Measurements from ENCODE around the gene GFAP. TPM values are rescaled to one million over a fixed set of nuclear protein-coding genes. Genes with fewer than 3 reads are reported as not detected.

Gene GFAP
- total RNA-seq, 1 donor from 2014 or later, result 4.7 TPM

DNA sequence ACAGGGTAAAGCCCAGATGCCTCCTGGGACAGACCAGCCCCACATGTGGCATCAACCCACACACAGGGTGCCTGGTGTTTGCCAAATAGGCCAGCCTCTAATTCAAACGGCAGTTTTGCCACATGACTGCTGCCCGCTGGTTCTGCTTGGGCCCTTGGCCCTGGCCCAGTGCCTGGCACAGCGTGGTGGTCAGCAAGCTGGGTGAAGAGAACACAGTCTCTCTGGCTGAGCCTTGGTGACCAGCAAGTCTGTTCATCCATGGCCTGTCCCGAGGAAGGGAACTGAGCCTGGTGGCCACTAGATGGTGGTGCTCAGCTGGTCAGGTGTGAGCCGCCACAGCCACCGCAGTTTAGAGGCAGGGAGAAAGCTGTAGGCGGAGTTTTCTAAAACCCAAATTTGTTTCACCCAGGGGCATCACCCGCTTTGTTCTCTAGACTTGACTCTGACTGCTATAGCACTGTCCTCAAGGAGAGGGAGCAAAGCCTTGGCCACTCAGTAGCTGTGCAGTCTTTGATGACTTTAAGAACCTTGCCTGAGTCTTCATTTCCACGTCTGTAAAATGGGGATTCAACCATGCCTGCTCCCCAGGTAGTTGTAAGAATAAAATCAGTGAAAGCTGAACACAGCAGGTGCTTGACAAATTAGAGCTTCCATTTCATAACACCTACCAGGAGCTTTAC, 4.7 kb upstream of the GFAP start:
- DNase-seq (peak; percentile 88), ATAC-seq (ENCODE audit: poor library complexity) (peak; percentile 82)
- intact Hi-C loops (cut with DNase I), result loop anchor here (2.0 to 10.0 kb wide), 4 partner anchors 103 to 275 kb away; partner anchors contain the start of gene PLCD3

DNA sequence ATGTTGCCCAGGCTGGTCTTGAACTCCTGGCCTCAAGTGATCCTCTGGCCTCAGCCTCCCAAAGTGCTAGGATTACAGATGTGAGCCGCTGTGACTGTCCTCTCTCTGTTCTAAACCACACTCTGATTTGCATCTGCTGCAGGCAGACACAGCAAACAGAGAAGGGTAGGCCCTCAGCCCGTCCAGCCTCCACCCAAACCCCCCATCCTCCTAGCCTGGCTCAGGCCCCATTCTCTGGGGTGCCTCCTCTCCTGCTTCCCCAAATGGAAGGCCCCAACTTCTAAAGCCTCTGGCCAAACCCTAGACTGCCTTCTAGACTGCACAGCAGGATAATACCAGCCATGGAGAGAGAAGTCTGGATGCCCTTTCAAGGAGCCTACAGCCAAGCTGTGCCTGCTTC, 4.1 kb upstream of the GFAP start:
- ATAC-seq (ENCODE audit: poor library complexity) (no peak), DNase-seq (no peak)
- intact Hi-C loops (cut with DNase I), result loop anchor here (10.0 kb wide), 2 partner anchors 175 to 275 kb away; no protein-coding TSS in a partner anchor

DNA sequence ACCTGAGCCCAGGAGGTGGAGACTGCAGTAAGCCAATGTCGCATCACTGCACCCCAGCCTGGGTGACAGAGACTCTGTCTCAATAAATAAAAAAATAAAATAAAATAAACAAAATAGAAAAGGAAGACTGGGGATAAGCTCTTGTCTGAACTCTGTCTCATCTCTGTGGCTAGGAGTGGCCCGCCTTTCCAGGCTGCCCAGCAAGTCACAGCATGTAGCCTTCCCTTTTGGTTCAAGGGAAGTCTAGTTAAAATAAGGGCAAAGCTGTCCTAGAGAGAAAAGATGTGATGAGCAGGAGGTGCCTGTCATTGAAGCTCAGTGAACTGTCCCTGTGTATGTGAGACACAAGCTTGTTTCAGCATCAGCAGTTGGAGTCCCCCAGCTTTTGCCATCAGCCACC, 2.7 kb upstream of the GFAP start:
- intact Hi-C loops (cut with DNase I), result loop anchor here (10.0 kb wide), 2 partner anchors 177 to 277 kb away; no protein-coding TSS in a partner anchor
- ATAC-seq (ENCODE audit: poor library complexity) (no peak), DNase-seq (no peak)

DNA sequence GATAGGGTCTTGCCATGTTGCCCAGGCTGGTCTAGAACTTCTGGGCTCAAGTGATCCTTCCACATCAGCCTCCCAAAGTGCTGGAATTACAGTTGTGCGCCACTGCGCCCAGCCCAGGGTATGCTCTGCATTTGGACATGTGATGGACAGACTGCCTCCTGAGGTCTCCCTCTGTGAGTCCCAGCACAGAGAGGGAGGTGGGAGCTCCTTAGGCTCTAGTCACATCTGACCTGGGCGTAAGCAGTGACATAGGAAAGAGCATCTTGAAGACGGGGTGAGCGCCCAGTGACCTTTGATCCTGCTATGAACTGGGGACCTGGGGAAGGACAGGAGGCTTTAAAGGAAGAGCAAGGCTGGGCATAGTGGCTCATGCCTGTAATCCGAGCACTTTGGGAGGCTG, 2.2 kb upstream of the GFAP start:
- ATAC-seq (ENCODE audit: poor library complexity) (no peak), DNase-seq (no peak)
- intact Hi-C loops (cut with DNase I), result loop anchor here (10.0 kb wide), 2 partner anchors 177 to 277 kb away; no protein-coding TSS in a partner anchor

DNA sequence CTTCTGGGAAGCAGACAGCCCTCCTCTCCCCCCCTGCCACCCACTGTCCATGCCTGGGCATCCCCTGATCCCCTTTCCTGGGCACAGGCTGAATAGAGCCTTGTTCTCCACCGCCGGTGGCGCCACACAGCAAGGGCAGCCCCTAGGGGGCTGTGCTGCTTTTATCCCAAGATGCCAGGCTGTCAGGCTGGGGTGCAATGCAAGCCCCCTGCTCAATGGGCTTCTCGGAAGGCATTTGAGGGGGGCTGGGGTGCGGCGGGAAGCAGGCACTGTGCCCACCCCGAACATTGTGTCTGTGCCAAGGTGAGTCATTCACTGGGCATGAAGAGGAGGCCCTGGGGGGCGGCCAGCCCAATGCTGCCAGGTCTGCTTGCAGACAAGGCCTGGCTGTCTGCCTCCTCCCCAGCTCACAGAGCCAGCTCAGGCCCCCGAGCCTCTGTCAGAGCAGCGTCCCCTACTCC, 1.5 kb upstream of the GFAP start:
- ATAC-seq (ENCODE audit: poor library complexity), result peak; percentile 50
- intact Hi-C loops (cut with DNase I), result loop anchor here (10.0 kb wide), 2 partner anchors 178 to 278 kb away; no protein-coding TSS in a partner anchor
- DNase-seq, result peak; percentile 83

DNA sequence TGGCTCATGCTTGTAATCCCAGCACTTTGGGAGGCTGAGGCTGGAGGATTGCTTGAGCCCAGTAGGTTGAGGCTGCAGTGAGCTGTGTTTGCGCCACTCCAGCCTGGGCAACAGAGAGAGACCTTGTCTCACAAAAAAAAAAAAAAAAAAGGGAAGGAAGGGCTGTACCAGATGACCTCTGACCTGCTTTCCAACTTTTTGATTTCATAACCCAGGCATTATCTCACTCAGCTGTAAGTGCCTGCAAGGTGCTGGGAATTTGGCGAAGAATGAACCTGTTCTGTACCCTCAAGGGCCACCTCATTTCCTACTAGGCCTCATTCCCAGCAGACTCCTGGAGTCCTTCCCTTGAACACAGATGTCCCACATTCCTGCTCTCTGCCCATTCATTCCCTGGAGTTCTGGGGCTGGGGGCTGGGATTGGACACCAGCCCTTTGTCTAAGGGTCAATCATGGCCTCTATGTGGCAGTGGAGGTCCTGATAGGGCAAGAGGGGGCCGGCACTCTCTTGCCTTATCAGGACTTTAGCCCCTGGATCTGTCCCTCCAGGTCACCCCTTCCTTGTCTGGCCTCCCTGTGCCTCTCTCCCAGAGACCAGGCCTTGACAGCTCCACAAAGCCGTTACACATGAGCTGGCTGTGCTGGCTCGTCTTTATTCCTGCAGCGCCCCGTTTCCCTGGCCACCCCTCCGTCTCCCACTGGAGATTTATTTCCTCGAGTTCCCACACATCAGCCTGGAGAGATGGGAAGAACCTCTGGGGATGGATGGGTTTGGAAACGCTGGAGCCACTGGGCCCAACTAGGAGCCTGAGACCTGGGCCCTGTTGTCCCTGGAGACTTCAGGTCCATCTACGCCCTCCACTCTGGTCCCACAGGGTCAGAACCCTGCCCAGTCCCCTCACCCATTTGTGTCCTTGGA, 821 bp upstream of the GFAP start:
- ATAC-seq (ENCODE audit: poor library complexity) (no peak), DNase-seq (no peak)
- intact Hi-C loops (cut with DNase I), result loop anchor here (10.0 kb wide), 2 partner anchors 179 to 279 kb away; no protein-coding TSS in a partner anchor

DNA sequence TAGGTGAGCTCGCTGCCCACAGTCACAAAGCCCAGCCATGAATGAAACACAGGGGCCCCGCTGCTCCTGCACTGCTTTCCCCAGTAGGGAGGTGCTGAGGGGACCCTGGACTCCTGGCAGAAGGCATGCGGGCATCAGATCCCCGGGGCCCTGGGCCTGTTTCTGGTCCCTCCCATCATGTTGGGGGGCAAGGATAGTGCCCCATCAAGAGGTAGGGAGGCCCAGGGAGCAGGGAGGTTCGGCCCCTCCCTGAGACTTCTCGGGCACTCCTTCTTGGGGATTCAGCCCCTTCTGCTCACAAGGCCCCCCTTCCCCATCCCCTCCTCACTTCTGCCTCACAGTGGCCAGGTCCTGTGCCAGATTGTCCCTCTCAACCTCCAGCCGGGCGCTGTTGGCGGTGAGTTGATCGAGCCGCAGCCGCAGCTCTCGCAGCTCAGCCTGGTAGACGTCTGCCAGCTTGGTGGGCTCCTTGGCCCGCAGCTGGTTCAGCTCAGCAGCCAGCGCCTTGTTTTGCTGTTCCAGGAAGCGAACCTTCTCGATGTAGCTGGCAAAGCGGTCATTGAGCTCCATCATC, 515 bp downstream of the GFAP start:
- DNase-seq (no peak), ATAC-seq (ENCODE audit: poor library complexity) (no peak)
- intact Hi-C loops (cut with DNase I), result loop anchor here (10.0 kb wide), 2 partner anchors 180 to 280 kb away; no protein-coding TSS in a partner anchor

DNA sequence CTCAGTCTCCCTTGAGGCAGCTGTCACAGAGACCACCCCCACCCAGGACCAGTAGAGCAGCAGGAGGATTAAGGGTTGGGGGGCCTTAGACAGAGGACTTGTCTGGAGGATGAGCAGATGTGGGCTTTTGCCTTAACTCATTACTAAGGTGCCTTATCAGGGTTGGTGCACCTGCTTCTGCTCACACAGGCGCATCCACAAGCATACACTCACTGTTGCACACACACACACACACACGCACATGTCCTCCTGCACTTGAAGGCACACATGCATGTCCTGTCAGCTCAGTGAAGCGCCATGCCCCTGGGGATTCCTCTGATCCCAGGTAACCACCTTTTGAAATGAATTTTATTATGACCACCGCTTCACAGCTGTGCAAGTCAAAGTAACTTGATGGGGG, 1.2 kb downstream of the GFAP start:
- DNase-seq (no peak), ATAC-seq (ENCODE audit: poor library complexity) (no peak)
- intact Hi-C loops (cut with DNase I), result loop anchor here (10.0 kb wide), 2 partner anchors 181 to 281 kb away; no protein-coding TSS in a partner anchor

DNA sequence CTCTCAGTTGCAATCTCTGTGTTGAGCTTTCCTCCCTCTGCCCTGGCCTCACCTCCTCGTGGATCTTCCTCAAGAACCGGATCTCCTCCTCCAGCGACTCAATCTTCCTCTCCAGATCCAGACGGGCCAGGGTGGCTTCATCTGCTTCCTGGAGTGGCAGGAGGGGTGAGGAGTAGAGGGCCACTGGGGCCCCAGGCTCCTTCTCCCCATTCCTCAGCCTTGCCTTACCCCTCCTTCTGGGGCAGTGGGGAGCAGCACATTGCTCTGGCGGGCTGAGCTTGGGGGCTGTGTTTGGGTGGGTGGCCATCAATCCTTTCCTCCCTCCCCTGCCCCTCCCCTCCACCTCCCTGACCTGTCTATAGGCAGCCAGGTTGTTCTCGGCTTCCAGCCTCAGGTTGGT, 1.6 kb downstream of the GFAP start:
- no peak for ATAC-seq (ENCODE audit: poor library complexity)
- DNase-seq, result no peak
- intact Hi-C loops (cut with DNase I), result loop anchor here (10.0 kb wide), 2 partner anchors 181 to 281 kb away; no protein-coding TSS in a partner anchor

DNA sequence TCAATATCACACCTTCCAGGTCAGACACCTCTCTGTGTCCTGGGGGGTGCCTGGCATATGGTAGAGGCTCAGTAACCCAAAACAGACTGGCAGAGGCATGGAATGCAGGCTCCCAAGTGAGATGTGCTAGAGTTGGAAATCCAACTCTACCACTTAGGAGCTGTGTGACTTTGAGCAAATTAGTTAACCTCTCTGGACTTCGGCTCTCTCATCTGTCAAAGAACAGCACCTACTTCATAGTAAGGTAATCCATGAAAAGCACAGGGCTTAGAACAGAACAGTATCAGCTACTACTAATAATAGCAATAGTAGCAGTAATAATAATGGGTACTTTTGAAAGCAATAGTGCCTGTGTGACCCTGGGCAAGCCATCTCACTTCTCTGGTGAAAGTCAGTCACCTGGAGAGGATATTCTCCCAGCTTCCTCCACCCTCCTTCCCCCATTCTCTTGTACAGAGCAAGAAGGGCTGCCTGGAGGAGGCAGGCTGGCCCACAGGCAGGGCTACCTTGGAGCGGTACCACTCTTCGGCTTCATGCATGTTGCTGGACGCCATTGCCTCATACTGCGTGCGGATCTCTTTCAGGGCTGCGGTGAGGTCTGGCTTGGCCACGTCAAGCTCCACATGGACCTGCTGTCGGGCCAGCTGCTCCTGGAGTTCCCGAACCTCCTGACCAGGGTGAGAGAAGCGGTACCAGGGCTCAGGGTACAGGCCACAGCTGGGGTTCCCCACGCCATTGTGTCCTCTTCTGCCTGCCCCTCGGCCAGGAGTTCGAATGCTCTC, 2.3 kb downstream of the GFAP start:
- DNase-seq (no peak), ATAC-seq (ENCODE audit: poor library complexity) (no peak)
- intact Hi-C loops (cut with DNase I), result loop anchor here (10.0 kb wide), 2 partner anchors 182 to 282 kb away; no protein-coding TSS in a partner anchor

DNA sequence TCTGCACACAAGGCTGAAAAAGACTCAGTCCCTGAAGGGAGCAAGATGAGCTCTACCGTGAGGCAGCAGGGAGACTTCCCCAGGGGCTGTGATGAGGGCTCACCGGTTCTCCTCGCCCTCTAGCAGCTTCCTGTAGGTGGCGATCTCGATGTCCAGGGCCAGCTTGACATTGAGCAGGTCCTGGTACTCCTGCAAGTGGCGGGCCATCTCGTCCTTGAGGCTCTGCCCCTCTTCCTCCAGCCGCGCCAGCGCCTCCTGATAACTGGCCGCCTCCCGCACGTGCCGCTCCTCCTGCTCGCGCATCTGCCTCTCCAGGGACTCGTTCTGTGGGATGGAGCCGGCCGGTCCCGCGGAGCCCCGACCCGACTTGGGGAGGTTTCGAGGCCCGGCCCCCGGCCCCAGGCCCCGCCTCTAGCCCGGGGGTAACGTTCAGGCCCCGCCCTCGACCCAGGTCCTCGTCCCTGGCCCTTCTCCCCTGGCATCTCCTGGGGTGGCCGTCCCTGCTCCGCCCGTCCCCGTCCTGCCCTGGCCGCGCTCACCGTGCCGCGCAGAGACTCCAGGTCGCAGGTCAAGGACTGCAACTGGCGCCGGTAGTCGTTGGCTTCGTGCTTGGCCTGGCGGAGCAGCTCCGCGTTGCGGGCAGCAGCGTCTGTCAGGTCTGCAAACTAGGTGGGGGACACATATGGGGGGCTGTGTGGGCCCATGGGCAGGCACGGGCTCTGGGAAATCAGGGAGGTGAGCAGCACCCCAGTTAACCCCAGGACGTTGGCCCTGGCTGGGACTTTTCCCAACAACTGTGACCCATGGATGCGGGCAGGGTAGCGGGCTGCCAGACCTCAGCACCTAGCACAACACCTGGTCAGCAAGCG, 3.9 kb downstream of the GFAP start:
- ATAC-seq (ENCODE audit: poor library complexity) (peak; percentile 88), DNase-seq (peak; percentile 78)
- intact Hi-C loops (cut with DNase I), result loop anchor here (10.0 kb wide), 2 partner anchors 183 to 283 kb away; no protein-coding TSS in a partner anchor

DNA sequence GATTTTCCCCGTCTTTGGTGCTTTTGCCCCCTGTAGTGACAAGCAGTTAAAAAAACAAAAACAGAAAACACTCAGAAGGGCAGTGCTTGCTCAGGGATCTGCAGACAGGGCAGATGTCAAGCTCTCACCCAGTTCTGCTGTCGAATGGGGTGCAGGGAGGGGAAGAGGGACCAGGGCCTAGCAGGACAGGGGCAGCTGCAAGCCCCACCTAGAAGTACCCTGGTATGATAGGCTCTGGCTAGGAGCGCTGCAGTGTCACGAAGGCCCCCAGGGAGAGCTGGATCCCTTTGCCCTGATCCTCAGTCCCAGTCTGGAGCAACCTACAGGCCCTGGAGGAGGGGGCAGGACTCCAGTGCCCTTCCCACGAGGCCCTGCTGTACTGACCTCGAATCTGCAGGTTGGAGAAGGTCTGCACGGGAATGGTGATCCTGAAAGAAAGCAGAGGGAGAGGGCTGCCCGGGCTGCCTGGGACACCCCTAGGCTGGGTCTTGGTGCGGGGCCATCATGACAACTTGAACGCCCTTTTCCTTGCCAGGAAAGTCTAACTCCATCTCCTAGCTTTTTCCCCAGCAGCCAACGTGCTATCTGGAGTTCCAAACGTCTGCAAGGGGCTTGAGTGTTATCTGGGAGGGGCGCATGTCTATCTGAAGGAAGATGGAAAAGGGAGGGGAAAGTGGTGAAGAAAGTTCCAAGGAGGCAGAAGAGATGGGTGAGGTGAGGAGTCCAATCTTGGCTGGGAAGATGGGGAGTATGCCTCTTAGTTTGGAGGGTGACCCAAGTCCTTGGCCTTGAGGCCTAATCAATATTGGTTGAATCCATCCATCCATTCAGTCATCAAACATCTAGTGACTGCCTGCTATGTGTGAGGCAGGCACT, 4.8 kb downstream of the GFAP start:
- ATAC-seq (ENCODE audit: poor library complexity) (no peak), DNase-seq (no peak)
- intact Hi-C loops (cut with DNase I), result loop anchor here (10.0 kb wide), 2 partner anchors 184 to 284 kb away; no protein-coding TSS in a partner anchor

DNA sequence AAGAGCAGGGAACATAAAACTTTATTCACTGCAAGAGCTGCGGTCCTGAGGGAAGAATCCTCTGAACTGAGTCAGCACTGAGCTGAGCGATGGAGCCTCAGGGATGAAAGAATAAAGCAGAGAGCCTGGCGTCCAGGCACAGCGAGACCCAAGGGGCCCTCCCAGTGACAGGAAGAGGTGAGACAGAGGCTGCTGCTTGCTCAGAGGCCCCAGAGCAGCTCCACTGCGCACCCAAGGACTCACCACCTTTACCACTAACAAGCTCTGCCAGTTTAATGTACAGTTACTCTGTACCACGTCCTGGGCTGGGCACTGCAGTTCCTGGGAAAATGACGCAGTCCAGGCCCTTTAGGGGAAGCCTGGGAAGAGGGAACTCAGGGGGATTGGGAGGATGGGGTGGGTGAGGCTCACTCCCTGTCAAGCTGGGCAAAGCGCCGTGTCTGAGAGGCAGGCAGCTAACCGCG, 5.6 kb downstream of the GFAP start:
- intact Hi-C loops (cut with DNase I), result loop anchor here (10.0 kb wide), 2 partner anchors 185 to 285 kb away; no protein-coding TSS in a partner anchor
- no peak for DNase-seq
- no peak for ATAC-seq (ENCODE audit: poor library complexity)

DNA sequence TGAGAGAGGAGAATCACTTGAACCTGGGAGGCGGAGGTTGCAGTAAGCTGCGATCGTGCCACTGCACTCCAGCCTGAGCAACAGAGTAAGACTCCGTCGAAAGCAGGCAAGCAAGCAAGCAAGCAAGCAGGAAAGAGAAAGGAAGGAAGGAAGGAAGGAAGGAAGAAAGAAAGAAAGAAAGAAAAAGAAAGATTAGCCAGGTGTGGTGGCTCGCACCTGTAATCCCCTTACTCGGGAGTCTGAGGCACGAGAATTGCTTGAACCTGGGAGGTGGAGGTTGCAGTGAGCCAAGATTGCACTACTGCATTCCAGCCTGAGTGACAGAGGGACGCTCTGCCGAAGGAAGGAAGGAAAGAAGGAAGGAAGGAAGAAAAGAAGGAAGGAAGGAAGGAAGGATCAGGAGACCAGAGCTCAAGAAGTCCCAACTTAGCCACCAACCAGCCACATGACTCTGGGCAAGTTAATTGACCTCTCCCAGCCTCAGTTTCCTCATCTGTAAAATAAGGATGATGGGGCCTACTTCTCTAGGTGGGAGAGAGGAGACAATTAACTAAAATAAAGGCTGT, 6.5 kb downstream of the GFAP start:
- intact Hi-C loops (cut with DNase I), result no loop called here
- DNase-seq, result no peak
- ATAC-seq (ENCODE audit: poor library complexity), result no peak

DNA sequence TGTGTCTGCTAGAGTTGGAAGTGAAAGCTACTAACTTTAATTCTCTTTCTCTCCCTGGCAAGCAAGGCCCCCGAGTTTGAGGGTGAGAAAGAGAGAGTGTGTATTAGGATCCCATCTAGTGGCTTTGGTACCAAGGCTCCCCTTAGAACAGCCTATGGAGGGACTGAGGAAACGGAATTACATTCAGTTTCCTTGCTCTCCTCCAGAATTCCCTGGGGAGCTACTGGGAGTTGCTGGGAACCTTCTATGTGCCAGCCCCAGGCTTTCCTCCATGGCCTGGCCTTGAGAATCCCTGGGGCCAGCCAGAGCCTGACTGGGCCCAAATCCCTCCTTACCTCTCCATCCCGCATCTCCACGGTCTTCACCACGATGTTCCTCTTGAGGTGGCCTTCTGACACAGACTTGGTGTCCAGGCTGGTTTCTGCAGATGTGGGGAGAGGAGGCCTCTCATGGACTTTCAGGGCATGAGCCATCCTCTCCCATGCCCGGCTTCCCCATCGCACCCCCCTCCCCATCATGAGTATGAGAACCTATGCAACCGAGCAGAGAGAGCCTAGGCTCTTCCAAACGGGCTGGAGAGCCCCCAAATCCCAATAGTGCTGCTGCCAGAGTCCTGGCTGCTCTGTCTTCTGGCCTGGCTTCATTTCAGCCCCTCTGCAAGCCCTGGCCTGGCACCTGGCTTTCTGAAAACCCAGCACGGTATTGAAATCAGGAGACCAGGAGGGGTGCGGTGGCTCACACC, 7.4 kb downstream of the GFAP start:
- intact Hi-C loops (cut with DNase I), result no loop called here
- ATAC-seq (ENCODE audit: poor library complexity), result no peak

More for the DNA sequence above, 7.4 kb downstream of the GFAP start:
- DNase-seq, result no peak
